ENCODE results near the gene CSRP3.
"Not testable (repeated sequence)": the region's sequence is repeated elsewhere in the genome, so short reads cannot be mapped to it uniquely, and the experiment has no call there.

Gene CSRP3

GRCh38 chr11:19187114-19187832, 14.5 kb downstream of the CSRP3 start:
- DNase-seq (ENCODE audit: low read depth, low spot score) = no peak

DNA sequence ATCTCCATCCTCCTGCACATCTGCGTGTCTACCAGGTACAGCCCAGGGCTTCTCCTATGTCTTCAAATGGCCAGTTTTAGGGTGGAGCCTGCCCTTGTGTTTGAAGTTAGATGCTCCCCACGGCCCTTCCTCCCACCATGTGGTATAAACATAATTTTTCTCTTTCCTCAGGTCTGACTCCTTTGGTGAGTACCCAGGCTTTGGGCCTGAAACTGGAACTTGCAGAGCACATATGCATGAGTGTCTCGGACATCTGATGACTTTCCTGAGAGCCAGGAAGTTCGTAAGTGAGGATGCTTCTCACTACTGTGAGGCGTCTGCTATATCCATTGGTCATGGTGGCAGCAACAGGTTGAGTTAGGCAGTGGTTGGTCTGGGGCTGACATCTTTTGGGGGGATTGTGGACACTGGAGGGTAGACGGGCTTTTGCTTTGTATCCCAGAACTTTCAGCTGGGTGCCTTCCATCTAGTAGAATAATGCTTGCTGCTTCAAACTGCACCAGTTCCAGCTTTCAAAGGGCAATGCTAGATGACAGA, 16.2 kb downstream of the CSRP3 start:
- DNase-seq (ENCODE audit: low read depth, low spot score) = no peak

- no peak for DNase-seq (ENCODE audit: low read depth, low spot score)
Measured at GRCh38 chr11:19185036-19185435, 16.7 kb downstream of the CSRP3 start.

DNA sequence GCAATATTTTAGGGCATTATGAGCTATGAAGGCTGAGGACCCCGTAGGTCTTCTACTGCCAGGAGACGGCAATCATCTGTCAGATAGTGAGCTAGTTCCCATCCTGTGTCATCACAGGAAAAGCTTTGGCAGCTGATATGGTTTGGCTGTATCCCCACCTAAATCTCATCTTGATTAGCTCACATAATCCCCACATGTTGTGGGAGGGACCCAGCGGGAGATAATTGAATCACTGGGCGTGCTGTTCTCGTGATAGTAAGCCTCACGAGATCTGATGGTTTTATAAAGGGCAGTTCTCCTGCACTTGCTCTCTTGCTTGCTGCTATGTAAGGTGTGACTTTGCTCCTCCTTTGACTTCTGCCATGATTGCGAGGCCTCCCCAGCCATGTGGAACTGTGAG, 18.1 kb downstream of the CSRP3 start:
- DNase-seq (ENCODE audit: low read depth, low spot score) = no peak

GRCh38 chr11:19181531-19182261, 20.1 kb downstream of the CSRP3 start:
- DNase-seq (ENCODE audit: low read depth, low spot score) = no peak

DNA sequence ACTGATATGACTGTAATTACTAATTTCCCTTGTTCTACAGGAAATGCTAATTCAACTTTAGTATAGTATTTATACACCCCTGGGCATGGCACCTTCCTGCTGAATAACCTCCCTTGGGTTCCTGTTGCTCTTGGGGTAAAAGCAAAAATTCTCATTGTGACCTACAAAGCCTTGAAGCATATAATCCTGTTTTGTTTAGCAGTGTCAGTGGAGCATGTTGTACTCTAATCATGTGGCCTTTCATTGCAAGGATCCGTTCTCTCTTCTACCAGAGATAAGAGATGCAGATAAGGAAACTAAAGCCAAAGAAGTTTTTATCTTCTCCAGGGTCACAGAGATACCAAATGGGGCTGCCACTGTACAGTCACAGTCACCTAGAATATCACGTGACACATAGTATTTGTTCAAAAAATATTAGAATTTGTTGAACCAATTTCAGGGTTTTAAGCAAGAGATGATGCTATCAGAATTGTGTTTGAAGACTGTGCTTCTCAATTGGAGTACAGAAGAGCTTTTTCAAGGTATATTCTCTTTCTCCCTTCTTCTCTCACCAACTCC, 25.1 kb downstream of the CSRP3 start:
- no peak for DNase-seq (ENCODE audit: low read depth, low spot score)

DNA sequence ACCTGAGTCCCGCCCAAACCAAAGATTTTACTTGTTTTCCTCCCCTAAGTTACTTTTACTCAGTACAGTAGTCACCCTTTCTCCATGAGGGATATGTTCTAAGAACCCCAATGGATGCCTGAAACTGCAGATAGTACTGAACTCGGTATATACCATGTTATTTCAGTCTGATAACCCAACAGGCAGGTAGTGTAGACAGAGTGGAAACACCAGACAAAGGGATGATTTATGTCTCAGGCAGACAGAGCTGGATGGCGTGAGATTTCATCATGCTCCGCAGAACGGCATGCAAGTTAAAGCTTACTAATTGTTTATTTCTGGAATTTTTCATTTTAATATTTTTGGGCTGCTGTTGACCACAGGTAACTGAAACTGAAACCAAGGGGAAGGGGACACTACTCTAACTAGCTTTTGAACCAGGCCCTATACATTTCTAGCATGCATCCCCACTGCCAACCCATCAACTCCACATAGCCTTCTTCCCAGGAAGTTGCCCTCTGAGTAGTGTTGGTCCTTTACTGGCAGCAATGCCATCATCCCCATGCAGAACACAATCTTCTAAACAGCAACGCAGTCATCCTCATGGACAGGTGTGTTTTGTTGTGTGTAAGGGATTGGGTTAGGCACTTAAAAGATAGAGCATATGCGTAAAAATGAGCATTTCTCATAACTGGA, 27.7 kb downstream of the CSRP3 start:
- no peak for DNase-seq (ENCODE audit: low read depth, low spot score)

- DNase-seq (ENCODE audit: low read depth, low spot score) = no peak
Measured at GRCh38 chr11:19173004-19173689, 28.6 kb downstream of the CSRP3 start.

GRCh38 chr11:19168090-19168489, 33.7 kb downstream of the CSRP3 start:
- DNase-seq (ENCODE audit: low read depth, low spot score) = no peak

DNA sequence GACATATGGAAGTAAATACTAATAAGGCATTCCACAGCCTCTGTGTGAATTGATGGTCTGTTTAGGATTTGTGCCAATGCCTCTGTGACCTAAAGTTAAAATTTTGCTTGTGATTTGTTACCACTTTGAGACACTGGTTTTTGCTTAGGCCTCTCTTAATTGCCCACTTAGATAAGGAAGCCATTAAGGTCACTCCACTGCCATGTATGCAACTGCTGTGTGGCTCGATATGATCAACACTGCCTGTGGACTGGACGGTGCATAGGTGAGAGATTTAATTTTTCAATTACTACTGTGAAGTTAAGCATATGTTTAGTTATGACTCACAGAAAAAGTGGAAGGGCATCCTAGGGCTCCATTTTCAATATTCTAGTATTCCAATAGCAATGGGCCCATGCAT, 36.9 kb downstream of the CSRP3 start:
- no peak for DNase-seq (ENCODE audit: low read depth, low spot score)

DNA sequence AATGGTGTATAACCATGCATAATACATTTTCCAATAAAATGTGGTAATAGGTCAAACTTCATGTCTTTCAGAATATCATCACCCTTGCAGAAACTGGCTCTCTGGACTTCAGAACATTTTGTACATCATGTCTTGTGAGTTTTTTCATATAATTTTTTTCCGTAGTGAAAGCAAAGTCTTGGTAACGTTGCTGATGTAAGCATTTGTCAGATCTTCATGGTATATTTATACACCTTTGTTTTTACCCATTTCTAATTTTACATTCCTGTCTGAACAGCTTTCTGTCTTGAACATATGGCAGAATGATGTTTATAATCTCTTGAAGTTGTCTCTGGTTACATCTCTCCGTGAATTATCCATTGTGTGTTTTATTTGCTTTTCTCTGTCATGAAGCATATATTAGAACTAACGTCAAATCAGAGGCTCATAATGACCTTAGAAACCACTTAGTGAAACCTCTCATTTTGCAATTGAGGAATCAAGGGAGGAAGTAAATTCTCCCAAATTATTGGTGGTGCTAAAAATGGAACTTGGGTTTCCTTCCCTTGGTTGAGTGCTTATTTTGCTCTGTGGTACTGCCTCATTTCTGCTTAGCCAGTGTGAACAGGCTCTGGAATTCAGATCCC, 37.4 kb downstream of the CSRP3 start:
- no peak for DNase-seq (ENCODE audit: low read depth, low spot score)

DNA sequence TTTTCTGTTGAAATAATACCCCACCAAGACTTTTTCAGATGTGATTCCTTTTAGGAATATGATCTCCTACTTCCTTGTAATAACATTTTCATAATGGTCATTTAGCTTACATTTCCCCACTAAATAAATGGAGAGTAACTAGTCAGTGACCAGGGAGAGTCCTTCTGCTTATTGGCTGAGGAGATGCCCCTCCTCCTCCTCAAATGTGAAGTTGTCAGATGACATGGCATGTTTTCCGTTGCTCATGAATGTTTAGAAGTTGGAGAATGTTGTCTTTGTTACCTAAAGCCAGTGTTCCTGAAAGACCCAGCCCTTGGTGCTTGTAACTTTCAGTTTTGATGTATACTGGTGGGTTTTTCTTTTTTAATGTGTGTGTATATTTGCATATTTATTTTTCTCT, 38.2 kb downstream of the CSRP3 start:
- DNase-seq (ENCODE audit: low read depth, low spot score) = no peak

DNA sequence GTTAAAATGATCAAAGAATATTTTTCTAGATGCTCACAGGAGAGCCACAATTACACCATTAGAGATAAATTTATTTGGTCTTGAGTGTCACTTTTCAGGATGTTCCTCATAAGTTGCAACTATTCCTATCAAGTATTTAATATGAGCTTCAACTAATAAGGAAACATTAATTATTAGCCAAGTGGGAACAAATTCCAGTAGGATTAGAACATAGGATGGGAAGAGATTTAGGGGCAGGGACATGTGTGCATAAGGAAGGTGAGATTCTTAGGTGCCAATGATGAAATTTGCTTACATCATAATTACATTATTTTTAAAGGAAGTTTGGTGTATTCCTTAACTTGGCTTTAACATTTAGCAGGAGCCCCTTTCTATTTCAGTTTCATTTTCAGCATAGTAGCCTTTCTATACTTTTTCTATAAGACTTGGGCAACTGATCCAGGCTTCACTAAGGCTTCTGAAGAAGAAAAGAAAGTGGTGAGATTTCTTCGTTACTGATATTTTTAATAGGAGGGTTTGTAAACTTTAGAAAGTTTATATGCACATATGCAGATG, 38.8 kb downstream of the CSRP3 start:
- DNase-seq (ENCODE audit: low read depth, low spot score) = no peak

- DNase-seq (ENCODE audit: low read depth, low spot score) = no peak
Measured at GRCh38 chr11:19161651-19162050, 40.1 kb downstream of the CSRP3 start.

DNA sequence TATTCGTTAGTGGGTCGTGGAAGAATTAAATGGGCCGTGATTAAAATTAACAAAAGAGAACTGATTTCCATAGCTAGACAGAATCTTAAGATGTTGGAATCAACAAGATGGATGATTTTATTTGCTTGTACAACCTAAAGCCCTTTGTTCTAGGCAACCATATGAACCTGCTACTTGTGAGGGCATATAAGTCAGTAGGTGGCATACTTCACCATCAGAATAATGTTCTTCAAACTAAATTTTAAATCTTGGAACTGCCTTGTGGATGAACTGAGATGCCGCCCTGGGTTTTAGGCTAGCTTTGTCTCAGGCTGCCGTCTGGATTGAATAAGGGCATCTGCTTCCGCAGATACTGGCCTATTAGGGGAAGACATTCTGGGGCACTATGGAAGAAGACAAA, 40.9 kb downstream of the CSRP3 start:
- DNase-seq (ENCODE audit: low read depth, low spot score) = no peak

GRCh38 chr11:19156892-19157291, 44.9 kb downstream of the CSRP3 start:
- DNase-seq (ENCODE audit: low read depth, low spot score) = no peak

- no peak for DNase-seq (ENCODE audit: low read depth, low spot score)
Measured at GRCh38 chr11:19145319-19145718, 56.5 kb downstream of the CSRP3 start.

DNA sequence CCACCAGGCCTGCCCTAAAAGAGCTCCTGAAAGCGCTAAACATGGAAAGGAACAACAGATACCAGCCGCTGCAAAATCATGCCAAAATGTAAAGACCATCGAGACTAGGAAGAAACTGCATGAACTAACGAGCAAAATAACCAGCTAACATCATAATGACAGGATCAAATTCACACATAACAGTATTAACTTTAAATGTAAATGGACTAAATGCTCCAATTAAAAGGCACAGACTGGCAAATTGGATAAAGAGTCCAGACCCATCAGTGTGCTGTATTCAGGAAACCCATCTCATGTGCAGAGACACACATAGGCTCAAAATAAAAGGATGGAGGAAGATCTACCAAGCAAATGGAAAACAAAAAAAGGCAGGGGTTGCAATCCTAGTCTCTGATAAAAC, 64.9 kb downstream of the CSRP3 start:
- DNase-seq (ENCODE audit: low read depth, low spot score) = not testable (repeated sequence)

DNA sequence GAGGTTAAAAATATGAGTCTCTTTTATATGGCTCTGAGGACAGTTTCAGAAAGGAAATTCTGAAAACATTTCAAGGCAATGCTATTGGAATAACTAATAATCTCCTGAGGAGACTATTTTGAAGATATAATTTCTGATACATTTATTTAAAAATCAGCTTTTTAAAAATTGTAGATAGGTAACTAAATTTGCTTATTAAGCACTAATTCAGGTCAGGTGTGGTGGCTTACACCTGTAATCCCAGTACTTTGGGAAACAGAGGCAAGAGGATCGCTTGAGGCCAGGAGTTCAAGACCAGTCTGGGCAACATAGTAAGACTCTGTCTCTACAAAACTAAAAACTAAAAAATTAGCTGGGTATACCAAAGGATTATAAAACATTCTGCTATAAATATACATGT, 67.8 kb downstream of the CSRP3 start:
- no peak for DNase-seq (ENCODE audit: low read depth, low spot score)

Measured in ELF-1 (cell line).